Measurements from ENCODE around the gene PTPRM. TPM values are rescaled to one million over a fixed set of nuclear protein-coding genes. Genes with fewer than 3 reads are reported as not detected.

Gene PTPRM
- total and polyA plus RNA-seq, 2 donors (not counting 3 experiments of a cell fraction or from before 2014, with no cell fraction given): 37.4 to 43.7 TPM

- Histone ChIP-seq H3K4me3 (replicated peaks in 1 of 3; ENCODE audit: insufficient read depth in 1 of 3, low read depth in 1 of 3, low read length in 3 of 3) (no peak overlapping the region), H3K27ac (ENCODE audit: insufficient read depth, low read depth, low read length) (no peak overlapping the region), H4K20me1 (replicated peaks; ENCODE audit: control insufficient read depth, extremely low read depth, insufficient read depth, low read length) (no peaks in the 10 kb centered on the region), H3K27me3 (ENCODE audit: control insufficient read depth in 2 of 2, insufficient read depth in 2 of 2, low read length in 2 of 2) (no peaks in the 10 kb centered on the region), H3K9me1 (replicated peaks; ENCODE audit: control insufficient read depth, extremely low read depth, insufficient read depth, low read length) (no peaks in the 10 kb centered on the region), H3K79me2 (ENCODE audit: control insufficient read depth, insufficient read depth, low read length) (no peaks in the 10 kb centered on the region), H3K9ac (replicated peaks; ENCODE audit: extremely low read depth, insufficient read depth, low read length) (no peak overlapping the region), H3K36me3 (ENCODE audit: control insufficient read depth in 2 of 2, extremely low read depth in 1 of 2, insufficient read depth in 2 of 2, low read length in 2 of 2) (no peaks in the 10 kb centered on the region), H3K9me3 (replicated peaks; ENCODE audit: control insufficient read depth, insufficient read depth, low read length) (no peaks in the 10 kb centered on the region), H3K4me2 (ENCODE audit: insufficient read depth, low read length) (no peak overlapping the region), H3K4me1 (ENCODE audit: control insufficient read depth, extremely low read depth, insufficient read depth, low read length) (peaks cover 4% of the 10 kb centered on the region), H2AFZ (ENCODE audit: low read depth, low read length) (no peak overlapping the region)
- no TSS peak for BruUV-seq (replicated peaks)
- FAIRE-seq (no peak), DNase-seq (ENCODE audit: low read depth, low spot score) (no peak)
- dilution Hi-C loops (cut with MboI; ENCODE audit: extremely low pct_ligation_motif_present, low sequenced_read_pairs) (no loop called here), intact Hi-C loops (cut with micrococcal nuclease) (no loop called here)
- ChIA-PET CTCF (no interaction called here), POLR2A (no interaction called here)
- TF ChIP-seq, protein P1, sequence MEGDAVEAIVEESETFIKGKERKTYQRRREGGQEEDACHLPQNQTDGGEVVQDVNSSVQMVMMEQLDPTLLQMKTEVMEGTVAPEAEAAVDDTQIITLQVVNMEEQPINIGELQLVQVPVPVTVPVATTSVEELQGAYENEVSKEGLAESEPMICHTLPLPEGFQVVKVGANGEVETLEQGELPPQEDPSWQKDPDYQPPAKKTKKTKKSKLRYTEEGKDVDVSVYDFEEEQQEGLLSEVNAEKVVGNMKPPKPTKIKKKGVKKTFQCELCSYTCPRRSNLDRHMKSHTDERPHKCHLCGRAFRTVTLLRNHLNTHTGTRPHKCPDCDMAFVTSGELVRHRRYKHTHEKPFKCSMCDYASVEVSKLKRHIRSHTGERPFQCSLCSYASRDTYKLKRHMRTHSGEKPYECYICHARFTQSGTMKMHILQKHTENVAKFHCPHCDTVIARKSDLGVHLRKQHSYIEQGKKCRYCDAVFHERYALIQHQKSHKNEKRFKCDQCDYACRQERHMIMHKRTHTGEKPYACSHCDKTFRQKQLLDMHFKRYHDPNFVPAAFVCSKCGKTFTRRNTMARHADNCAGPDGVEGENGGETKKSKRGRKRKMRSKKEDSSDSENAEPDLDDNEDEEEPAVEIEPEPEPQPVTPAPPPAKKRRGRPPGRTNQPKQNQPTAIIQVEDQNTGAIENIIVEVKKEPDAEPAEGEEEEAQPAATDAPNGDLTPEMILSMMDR (IDR thresholded peaks at IDR 0.05; ENCODE audit: extremely low read depth in 1 of 2, insufficient read depth in 1 of 2, low read depth in 1 of 2, low read length in 2 of 2): no peak
- TF ChIP-seq POLR2AphosphoS5 (IDR thresholded peaks at IDR 0.05; ENCODE audit: insufficient read depth, low read depth, low read length): no peak
- no peak for TF ChIP-seq EZH2 (IDR thresholded peaks at IDR 0.05; ENCODE audit: borderline replicate concordance, low read depth, low read length, severe bottlenecking)
- no peak for TF ChIP-seq MYC (IDR thresholded peaks at IDR 0.05; ENCODE audit: low read depth, low read length)
- TF ChIP-seq FOS (IDR thresholded peaks at IDR 0.05; ENCODE audit: borderline replicate concordance, insufficient read depth, low read length): no peak
- no peak for TF ChIP-seq MAX (IDR thresholded peaks at IDR 0.05; ENCODE audit: insufficient read depth, insufficient read length)
- no peak for TF ChIP-seq GATA2 (IDR thresholded peaks at IDR 0.05; ENCODE audit: insufficient read depth, insufficient read length, low read depth, low read length)
- TF ChIP-seq JUN (IDR thresholded peaks at IDR 0.05; ENCODE audit: borderline replicate concordance, insufficient read depth, insufficient read length, low read depth): no peak
- TF ChIP-seq POLR2A (IDR thresholded peaks at IDR 0.05; ENCODE audit: low read depth, low read length): no peak
These were observed 116.6 kb downstream of the PTPRM start for GRCh38 chr18:7683753-7684152.

Data from endothelial cell of umbilical vein (primary cell).